Right renal pelvis (tissue), 4 donors: ENCODE results near the gene GLI2. TPM values are rescaled to one million over a fixed set of nuclear protein-coding genes. Genes with fewer than 3 reads are reported as not detected.
A peak's percentile ranks its signal among the peaks of the same experiment; 100 is the strongest.

Experiments used
- DNase-seq, 4 donors: peaks; one replicate each; pipeline ENCODE4 v3.0.0-alpha.2; 2013; ENCODE audit warnings: low read depth in 4 of 4, low spot score in 3 of 4, missing footprints in 1 of 4
- polyA plus RNA-seq, 4 donors: library from polyadenylated mRNA; unstranded; fragments of 120-200 nt; gene quantifications; one replicate each; pipeline ENCODE4 v1.2.1, GENCODE V29; 2013; ENCODE audit not compliant: insufficient read length in 4 of 4

Gene GLI2
- polyA plus RNA-seq: 10 to 100 TPM in 3 of 4 donors, 1 to 10 TPM in 1; 9.6 to 11.8 (median 11.2) TPM

- DNase-seq: peak in 2 of 4 donors; percentile 67
These were observed at the start of gene GLI2 for GRCh38 chr2:120735746-120736170. GLI2 (plus strand) TSS chr2:120735868; CDS start chr2:120797321, 61,453 bp downstream.

- DNase-seq: no peak
These were observed 49.7 kb upstream of the GLI2 start for GRCh38 chr2:120685974-120686297.

- DNase-seq: no peak
These were observed 49.0 kb upstream of the GLI2 start for GRCh38 chr2:120686511-120687168.

- no peak for DNase-seq
These were observed 48.5 kb upstream of the GLI2 start for GRCh38 chr2:120687210-120687609.

GRCh38 chr2:120690521-120690920, 45.1 kb upstream of the GLI2 start:
- no peak for DNase-seq

GRCh38 chr2:120691410-120691809, 44.3 kb upstream of the GLI2 start:
- DNase-seq: no peak

- DNase-seq: no peak
These were observed 43.0 kb upstream of the GLI2 start for GRCh38 chr2:120692691-120693090.

- no peak for DNase-seq
These were observed 42.5 kb upstream of the GLI2 start for GRCh38 chr2:120693121-120693520.

- DNase-seq: no peak
These were observed 41.6 kb upstream of the GLI2 start for GRCh38 chr2:120694034-120694433.

GRCh38 chr2:120697471-120697870, 38.2 kb upstream of the GLI2 start:
- no peak for DNase-seq

- DNase-seq: no peak
These were observed 36.4 kb upstream of the GLI2 start for GRCh38 chr2:120699292-120699691.

GRCh38 chr2:120700659-120701058, 35.0 kb upstream of the GLI2 start:
- DNase-seq: no peak

GRCh38 chr2:120701096-120701495, 34.6 kb upstream of the GLI2 start:
- DNase-seq: no peak

GRCh38 chr2:120701499-120701898, 34.2 kb upstream of the GLI2 start:
- no peak for DNase-seq

- no peak for DNase-seq
These were observed 33.6 kb upstream of the GLI2 start for GRCh38 chr2:120702061-120702460.

GRCh38 chr2:120702801-120703200, 32.9 kb upstream of the GLI2 start:
- no peak for DNase-seq

- DNase-seq: no peak
These were observed 32.2 kb upstream of the GLI2 start for GRCh38 chr2:120703330-120703994.

- DNase-seq: no peak
These were observed 31.0 kb upstream of the GLI2 start for GRCh38 chr2:120704696-120705095.

GRCh38 chr2:120707816-120708215, 27.9 kb upstream of the GLI2 start:
- DNase-seq: no peak

GRCh38 chr2:120708944-120709607, 26.6 kb upstream of the GLI2 start:
- DNase-seq: no peak

GRCh38 chr2:120709608-120710041, 26.0 kb upstream of the GLI2 start:
- no peak for DNase-seq

GRCh38 chr2:120710256-120710655, 25.4 kb upstream of the GLI2 start:
- DNase-seq: no peak
